ENCODE results near the gene AOX1. TPM values are rescaled to one million over a fixed set of nuclear protein-coding genes. Genes with fewer than 3 reads are reported as not detected.
"Not testable (repeated sequence)": the region's sequence is repeated elsewhere in the genome, so short reads cannot be mapped to it uniquely, and the experiment has no call there.

The AOX1 gene
- total RNA-seq, 3 donors from 2014 or later = 1.9 to 33.9 (median 17.8) TPM

DNA sequence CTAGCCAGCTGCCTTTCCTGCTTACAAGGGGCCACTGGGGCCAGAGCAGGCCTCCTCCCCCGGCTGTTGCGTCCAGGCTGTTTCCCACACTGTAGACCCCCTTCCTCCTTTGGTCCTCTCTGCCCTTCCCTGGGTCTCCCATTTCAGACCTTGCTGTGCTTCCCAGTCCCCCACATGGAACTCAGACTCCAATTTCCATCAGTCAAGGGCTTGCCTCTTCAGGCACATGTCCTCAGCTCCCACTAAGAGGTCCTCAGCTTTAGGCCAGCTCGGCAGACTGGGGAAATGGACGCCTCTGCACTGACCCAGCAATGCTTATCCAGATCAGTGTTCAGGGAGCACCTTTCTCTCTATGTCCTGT lies 127.9 kb downstream of the AOX1 start:
- Histone ChIP-seq H3K36me3 (ENCODE audit: low read depth) (no peaks in the 10 kb centered on the region), H3K4me3 (no peak overlapping the region), H3K9me3 (no peaks in the 10 kb centered on the region), H3K4me1 (ENCODE audit: low read depth) (peaks cover 4% of the 10 kb centered on the region)
- TF ChIP-seq, protein P1, sequence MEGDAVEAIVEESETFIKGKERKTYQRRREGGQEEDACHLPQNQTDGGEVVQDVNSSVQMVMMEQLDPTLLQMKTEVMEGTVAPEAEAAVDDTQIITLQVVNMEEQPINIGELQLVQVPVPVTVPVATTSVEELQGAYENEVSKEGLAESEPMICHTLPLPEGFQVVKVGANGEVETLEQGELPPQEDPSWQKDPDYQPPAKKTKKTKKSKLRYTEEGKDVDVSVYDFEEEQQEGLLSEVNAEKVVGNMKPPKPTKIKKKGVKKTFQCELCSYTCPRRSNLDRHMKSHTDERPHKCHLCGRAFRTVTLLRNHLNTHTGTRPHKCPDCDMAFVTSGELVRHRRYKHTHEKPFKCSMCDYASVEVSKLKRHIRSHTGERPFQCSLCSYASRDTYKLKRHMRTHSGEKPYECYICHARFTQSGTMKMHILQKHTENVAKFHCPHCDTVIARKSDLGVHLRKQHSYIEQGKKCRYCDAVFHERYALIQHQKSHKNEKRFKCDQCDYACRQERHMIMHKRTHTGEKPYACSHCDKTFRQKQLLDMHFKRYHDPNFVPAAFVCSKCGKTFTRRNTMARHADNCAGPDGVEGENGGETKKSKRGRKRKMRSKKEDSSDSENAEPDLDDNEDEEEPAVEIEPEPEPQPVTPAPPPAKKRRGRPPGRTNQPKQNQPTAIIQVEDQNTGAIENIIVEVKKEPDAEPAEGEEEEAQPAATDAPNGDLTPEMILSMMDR (IDR thresholded peaks at IDR 0.05) = no peak
- ATAC-seq (no peak), DNase-seq (peak in 1 of 3 donors; percentile 30)
- intact Hi-C loops (cut with DNase I, micrococcal nuclease) = loop anchor here in 1 of 2 donors (10.0 kb wide), 1 partner anchor 101 kb away; the partner anchor contains the start of gene BZW1

DNA sequence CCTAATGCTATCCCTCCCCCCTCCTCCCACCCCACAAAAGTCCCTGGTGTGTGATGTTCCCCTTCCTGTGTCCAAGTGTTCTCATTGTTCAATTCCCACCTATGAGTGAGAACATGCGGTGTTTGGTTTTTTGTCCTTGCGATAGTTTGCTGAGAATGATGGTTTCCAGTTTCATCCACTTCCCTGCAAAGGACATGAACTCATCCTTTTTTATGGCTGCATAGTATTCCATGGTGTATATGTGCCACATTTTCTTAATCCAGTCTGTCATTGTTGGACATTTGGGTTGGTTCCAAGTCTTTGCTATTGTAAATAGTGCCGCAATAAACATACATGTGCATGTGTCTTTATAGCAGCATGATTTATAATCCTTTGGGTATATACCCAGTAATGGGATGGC lies 129.2 kb downstream of the AOX1 start:
- not testable (repeated sequence) for H3K36me3 ChIP-seq (ENCODE audit: low read depth); H3K9me3 ChIP-seq; H3K4me1 ChIP-seq (ENCODE audit: low read depth); DNase-seq; H3K4me3 ChIP-seq; ATAC-seq
- intact Hi-C loops (cut with DNase I, micrococcal nuclease) = loop anchor here in 1 of 2 donors (10.0 kb wide), 1 partner anchor 100 kb away; the partner anchor contains the start of gene BZW1

DNA sequence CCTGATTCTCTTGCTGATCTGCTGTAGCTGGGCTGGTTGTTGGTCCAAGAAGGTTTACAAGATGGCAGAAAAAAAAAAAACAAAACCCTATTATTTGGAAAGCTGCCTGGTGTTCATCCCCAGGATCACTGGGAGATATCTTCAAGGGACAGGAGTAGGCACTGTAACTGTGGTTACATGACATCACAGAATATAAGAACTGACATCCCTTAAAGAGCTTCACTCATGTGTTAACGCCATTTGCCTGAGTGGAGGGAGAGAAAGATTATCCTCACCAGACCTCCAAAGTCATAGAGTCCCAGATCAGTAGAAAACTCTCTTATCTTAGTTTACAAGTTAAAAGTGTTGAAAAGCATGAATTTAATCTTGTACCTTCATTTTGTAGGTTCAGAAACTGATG lies 130.6 kb downstream of the AOX1 start:
- H3K4me3 ChIP-seq = no peak overlapping the region
- DNase-seq (no peak), ATAC-seq (no peak)
- TF ChIP-seq, protein P1 (IDR thresholded peaks at IDR 0.05) = no peak
- H3K4me1 ChIP-seq (ENCODE audit: low read depth) = peaks cover 4% of the 10 kb centered on the region
- H3K36me3 ChIP-seq (ENCODE audit: low read depth) = no peaks in the 10 kb centered on the region
- intact Hi-C loops (cut with DNase I, micrococcal nuclease) = loop anchor here in 1 of 2 donors (10.0 kb wide), 1 partner anchor 98 kb away; the partner anchor contains the start of gene BZW1
- no peaks in the 10 kb centered on the region for H3K9me3 ChIP-seq

Other genes with a start within 250 kb of the AOX1 start
- 10 to 100 TPM; 14.1 to 16.6 (median 14.8) TPM for gene KCTD18, start 75.9 kb upstream of the AOX1 start, total RNA-seq
- gene SGO2, start 59.8 kb upstream of the AOX1 start, total RNA-seq = 1 to 10 TPM; 3.3 to 8.5 (median 3.8) TPM
- gene BZW1, start 225.9 kb downstream of the AOX1 start, total RNA-seq = 100 to 1,000 TPM; 137 to 235 (median 174) TPM

All from mucosa of descending colon (tissue), 3 donors.